GM18498 (cell line): ENCODE measurements around the gene ORM2.

ENCODE experiments used
- ATAC-seq: cut with Tn5 transposase; IDR thresholded peaks from one replicate; pipeline ENCODE4 v1.9.1; 2021; ENCODE audit warnings: mild to moderate bottlenecking, moderate library complexity; ENCODE audit not compliant: unreplicated experiment

The ORM2 gene

GRCh38 chr9:114348261-114348905 is 18.7 kb downstream of the ORM2 start:
- no peak for ATAC-seq

GRCh38 chr9:114348906-114349482 is 19.3 kb downstream of the ORM2 start:
- peak; percentile 96 for ATAC-seq

GRCh38 chr9:114349713-114350480 is 20.2 kb downstream of the ORM2 start:
- no peak for ATAC-seq

- ATAC-seq, result no peak
Observed at GRCh38 chr9:114350636-114351401, 21.1 kb downstream of the ORM2 start.

- ATAC-seq, result no peak
Observed at GRCh38 chr9:114351932-114352331, 22.3 kb downstream of the ORM2 start.

GRCh38 chr9:114355821-114356220 is 26.2 kb downstream of the ORM2 start:
- ATAC-seq, result no peak

- no peak for ATAC-seq
Observed at GRCh38 chr9:114356792-114357191, 27.1 kb downstream of the ORM2 start.

- no peak for ATAC-seq
Observed at GRCh38 chr9:114357360-114357759, 27.7 kb downstream of the ORM2 start.

GRCh38 chr9:114357911-114358328 is 28.3 kb downstream of the ORM2 start:
- ATAC-seq, result no peak

- no peak for ATAC-seq
Observed at GRCh38 chr9:114359801-114360200, 30.1 kb downstream of the ORM2 start.

- ATAC-seq, result no peak
Observed at GRCh38 chr9:114361542-114361941, 31.9 kb downstream of the ORM2 start.

- no peak for ATAC-seq
Observed at GRCh38 chr9:114362394-114362793, 32.7 kb downstream of the ORM2 start.

- no peak for ATAC-seq
Observed at GRCh38 chr9:114363424-114363823, 33.8 kb downstream of the ORM2 start.

GRCh38 chr9:114364134-114365041 is 34.7 kb downstream of the ORM2 start:
- no peak for ATAC-seq

GRCh38 chr9:114365194-114365593 is 35.5 kb downstream of the ORM2 start:
- ATAC-seq, result no peak

- ATAC-seq, result peak; percentile 53
Observed at GRCh38 chr9:114366334-114367128, 36.9 kb downstream of the ORM2 start.

- no peak for ATAC-seq
Observed at GRCh38 chr9:114367366-114367765, 37.7 kb downstream of the ORM2 start.

- ATAC-seq, result no peak
Observed at GRCh38 chr9:114367772-114368569, 38.3 kb downstream of the ORM2 start.
